ENCODE data around the gene AKT3.

AKT3 gene

DNA sequence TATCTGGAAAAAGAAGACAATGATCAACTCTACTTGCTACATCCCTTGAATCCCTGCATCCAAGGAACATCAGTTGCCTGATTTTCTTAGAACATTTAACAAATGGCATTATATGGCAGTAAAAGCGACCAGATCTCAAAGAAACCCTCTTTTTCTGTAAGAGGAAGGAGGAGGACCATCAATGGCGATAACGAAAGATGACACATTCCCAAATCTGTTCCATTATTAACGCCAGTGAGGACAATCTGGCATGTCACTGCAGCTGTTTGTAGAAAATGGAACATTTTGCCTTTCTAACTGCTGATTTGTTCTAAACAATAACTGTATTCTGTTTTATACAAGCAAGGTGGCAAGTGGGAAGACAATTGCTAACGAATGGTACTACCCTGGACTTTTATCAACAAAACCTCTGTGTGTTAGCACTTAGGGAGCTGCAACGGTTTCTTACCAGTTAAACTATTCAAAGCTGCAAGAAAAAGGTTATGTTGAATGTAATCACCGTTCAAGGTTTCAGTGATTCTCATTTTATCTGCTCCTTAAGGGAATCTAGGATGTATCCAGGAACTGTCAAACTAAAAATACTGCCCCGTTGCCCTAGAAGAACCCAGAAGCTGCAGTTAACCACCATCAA lies 342.3 kb downstream of the AKT3 start:
- peak; percentile 76 for DNase-seq (ENCODE audit: low spot score)

DNA sequence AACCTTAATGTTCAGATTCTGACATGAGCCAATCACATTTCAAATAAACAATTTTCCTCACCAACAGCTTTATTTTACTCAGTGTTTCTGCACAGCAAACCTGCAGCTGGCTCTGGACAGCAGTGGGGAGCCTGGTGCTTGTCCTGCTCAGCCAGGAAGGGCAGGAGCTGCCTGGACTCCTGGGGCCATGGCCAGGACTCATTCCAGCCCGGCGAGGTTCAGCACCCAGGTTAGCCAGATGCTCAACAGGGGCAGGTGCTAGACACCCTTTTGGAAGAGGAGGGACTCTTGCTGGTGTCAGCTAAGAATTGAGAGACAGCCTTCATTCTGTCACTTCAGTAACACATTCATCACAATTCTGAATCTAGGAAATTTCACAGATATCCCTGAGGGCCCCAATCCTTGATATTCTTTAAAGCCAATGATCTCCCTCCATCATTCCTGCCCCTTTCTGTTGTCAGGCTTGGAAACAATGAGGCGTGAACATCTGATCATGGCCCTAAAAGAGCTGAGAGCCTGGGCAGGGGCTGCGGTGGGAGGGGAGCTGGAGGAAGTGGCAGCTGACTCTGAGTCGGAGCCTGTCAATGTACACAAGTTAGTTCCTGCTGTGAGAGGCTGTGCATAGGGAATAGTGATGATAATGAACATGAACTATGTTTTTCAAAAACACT lies 342.9 kb downstream of the AKT3 start:
- peak; percentile 67 for DNase-seq (ENCODE audit: low spot score)

DNA sequence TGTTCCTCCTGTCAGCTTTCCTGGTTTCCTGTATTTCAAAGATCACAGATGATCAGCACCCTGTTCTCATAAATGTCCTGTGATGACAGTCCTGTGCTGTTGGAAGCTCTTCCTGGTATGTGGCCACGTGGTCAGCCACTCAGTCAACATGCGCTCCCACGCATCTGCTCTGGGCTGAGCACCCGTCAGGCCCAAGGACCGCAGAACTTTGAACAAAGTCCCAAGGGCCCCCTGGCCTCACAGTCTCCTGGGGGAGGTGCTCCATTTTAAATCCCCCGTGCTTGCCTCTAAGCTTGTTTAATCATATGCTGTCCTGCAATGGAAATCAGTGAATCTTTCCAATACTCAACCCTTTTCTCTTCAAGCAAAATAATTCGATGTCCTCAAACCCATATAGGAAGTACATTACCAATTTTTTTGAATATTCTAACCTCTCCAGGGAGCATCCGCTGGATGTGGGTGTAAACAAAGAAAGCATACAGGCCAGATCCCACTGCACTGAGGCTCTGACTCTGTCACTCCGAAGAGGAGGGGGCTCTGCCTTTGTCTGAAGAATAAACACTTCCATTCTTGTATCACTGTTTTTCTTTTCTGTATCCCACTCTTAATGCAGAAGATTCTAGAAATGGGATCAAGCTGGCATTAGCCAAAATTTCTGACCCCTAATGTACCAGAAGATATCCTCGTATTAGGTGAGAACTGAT lies 343.9 kb downstream of the AKT3 start:
- DNase-seq (ENCODE audit: low spot score): no peak

DNA sequence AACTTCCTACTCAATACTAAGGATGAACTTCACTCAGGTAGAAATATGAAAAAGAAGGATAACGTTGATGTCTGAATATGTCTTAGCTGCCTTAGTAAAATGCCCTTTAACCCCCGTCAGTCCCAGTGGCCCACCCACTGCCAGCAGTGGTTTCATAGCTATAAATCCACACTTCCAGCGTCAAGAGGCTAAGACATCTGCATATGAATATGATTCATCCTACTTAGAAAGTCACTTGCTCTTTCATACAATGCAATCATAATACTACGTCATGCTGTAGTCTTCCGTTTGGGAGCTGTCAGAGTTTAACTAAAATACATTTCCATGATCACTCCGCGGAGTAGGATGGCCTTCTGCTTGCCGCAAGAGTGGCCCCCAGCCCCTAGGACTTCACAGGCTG lies 346.9 kb downstream of the AKT3 start:
- DNase-seq (ENCODE audit: low spot score): no peak

DNA sequence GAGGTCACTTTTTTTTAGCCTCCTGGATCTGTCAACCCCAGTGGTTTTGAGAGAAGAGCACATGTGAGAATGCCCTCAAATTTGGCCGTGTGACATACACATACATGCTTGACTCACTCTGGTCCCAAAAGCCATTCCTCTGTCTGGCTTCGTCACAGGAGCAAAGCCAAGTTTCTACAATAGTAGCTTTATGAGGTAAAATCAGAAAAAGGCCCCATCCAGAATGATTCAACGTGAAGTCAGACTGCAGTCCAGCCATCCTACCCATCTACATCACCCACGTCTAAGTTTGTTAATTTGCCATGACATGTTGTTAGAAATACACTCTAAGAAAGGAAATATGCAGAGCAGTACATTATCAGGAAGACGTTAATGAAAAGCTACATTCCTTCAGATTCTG lies 349.0 kb downstream of the AKT3 start:
- peak; percentile 72 for DNase-seq (ENCODE audit: low spot score)

DNA sequence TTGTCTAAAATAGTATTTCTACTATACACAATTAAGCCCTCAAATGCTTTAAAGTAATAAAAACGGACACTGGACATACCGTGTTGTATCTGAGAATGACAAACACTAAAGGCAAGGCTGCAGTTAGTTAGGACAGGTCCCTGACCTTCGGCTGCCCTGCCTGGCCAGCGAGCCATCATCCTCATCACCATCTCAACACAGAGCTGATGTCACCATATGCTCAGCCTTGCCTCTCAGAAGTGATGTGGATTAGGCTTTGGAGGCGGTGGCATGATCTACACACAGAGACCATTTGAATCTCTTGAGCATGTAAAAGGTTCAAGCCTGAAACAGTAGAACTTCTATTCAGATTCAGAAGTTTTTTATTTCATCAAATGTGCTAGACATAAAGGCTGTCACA lies 349.5 kb downstream of the AKT3 start:
- no peak for DNase-seq (ENCODE audit: low spot score)

DNA sequence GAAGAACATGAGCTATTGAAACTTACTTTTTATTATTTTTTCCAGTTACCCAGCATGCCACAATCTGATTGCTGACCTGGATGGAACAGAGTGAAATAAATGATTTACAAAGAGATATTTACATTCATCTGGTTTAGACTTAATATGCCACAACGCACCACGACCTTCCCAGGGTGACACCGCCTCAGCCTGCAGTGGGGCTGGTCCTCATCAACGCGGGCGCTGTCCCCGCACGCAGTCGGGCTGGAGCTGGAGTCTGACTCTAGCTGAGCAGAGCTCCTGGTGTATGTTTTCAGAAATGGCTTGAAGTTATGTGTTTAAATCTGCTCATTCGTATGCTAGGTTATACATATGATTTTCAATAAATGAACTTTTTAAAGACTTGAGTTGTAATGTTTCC lies 350.3 kb downstream of the AKT3 start:
- no peak for DNase-seq (ENCODE audit: low spot score)

DNA sequence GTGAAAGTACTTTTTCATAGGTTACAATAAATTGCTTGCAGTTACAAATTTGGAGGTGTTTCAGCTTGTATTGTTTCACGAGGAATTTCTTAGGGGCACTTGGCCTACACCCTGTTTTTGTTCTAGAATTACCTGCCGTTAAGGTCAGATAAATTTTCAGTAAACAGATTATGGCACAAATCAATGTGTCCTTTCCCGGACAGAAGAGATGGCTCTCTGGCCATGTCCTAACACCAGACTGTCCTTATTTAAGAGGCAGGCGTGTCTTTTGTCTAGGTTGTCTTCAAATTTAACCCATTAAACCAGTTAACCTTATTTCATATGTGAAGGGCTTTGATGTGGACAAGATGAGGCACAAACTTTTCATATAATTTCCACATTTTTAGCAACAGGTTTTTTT lies 350.8 kb downstream of the AKT3 start:
- no peak for DNase-seq (ENCODE audit: low spot score)

DNA sequence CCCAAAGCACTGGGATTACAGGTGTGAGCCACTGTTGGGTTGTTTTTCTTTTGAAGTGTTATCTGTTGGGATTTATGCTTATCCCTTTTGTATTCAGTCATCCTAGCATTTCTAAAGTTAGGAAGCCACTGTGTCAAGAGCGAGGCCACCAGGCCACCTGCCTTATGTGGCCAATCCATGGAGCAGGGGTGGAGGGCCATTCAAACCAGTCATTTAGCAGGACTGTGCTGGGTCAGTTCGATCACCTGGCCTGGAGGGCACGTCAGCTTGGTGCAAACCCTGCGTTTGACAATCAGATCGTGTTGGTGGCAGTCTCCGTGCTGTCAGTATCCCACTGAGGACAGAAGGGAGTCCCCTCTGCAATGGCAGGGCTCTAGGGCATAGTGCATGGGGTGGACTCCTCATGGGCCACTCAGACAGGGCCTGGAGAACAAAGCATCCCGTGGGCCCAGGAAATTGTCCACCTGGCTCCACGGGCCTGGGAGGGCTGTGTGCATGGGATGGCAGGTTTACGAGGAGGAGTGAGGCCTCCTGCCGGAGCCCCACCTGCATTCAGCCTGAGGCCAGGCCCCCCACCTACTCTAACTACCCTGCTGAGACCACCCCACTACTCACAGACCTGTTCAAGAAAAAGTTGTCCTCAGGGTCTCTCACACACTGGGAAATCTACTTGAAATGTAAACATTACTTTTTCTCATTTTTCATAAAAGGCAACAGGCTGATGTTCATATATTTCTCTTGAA lies 351.9 kb downstream of the AKT3 start:
- no peak for DNase-seq (ENCODE audit: low spot score)

DNA sequence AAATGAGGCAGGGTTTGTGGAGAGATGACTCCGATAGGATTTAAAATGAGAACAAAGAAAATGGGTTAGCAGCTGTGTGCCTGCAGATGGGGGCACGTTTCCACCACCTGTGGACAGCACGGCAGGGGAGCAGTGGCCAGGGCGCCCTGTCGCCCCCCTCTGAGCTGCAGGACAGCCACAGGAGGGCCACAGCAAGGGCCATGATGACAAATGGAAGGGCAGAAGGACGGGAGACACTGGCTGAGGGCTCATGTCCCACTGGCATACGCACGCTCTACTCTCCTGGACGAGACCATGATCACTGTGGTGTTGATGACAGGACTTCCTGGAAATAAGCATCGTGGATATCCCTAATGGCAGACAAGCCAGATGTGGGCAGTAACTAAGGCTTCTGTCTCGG lies 353.2 kb downstream of the AKT3 start:
- no peak for DNase-seq (ENCODE audit: low spot score)

DNA sequence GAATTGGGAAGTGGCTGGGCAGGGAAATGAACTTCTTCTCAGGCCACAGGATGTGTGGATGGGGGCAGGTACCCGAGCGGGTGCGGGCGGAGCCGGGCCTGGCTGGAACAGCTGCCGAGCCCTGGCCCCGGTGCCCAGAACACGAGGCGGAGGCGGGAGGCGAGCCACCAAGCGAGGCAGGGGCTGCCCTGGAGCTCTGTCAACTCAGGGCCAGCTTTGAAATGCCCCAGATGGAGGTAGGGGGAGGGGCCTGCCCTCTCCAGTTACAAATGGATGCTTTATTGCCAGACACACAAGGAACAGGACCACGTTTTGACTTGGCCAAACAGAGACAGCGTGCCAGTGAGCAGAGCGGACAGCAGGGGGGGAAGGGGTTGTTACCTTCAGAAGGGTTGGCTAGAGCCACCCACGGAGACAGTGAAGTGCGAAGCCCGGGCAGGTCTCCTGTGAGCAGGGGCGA lies 353.8 kb downstream of the AKT3 start:
- peak; percentile 84 for DNase-seq (ENCODE audit: low spot score)

DNA sequence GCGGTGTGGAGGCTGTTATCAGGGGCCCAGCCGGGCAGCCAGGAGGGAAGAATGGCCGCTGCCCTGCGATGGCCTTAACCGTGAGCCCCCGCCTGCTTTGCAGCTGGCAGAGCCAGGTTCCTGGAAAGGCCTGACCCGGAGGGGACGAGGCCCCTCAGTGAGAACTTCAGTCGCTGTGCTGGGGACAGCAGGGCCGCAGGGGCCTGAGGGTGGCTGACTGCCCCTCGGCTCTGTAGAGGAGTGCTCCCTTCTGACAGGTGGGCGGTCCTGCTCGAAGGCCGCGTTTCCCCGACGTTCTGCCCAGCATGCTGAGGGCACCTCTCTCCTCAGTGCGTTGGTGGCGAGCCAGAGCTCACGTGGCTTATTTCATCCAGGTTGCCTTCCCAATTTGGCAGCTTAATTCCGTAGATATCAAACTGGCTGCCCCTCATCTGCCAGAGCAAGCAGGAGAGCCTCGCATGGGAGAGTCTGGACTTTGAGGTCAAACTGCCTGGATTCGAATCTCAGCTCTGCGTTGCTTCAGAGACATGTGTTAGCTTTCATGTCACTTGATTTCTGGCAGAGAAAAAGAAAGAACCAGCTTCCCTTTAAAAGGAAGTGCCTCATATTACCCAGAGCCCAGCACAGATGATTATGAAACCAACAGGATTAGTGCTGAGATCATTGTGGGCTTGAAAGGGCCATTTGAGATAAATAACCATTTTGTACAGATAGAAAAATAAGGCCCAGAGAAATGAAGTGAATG lies 354.4 kb downstream of the AKT3 start:
- DNase-seq (ENCODE audit: low spot score): peak; percentile 86

DNA sequence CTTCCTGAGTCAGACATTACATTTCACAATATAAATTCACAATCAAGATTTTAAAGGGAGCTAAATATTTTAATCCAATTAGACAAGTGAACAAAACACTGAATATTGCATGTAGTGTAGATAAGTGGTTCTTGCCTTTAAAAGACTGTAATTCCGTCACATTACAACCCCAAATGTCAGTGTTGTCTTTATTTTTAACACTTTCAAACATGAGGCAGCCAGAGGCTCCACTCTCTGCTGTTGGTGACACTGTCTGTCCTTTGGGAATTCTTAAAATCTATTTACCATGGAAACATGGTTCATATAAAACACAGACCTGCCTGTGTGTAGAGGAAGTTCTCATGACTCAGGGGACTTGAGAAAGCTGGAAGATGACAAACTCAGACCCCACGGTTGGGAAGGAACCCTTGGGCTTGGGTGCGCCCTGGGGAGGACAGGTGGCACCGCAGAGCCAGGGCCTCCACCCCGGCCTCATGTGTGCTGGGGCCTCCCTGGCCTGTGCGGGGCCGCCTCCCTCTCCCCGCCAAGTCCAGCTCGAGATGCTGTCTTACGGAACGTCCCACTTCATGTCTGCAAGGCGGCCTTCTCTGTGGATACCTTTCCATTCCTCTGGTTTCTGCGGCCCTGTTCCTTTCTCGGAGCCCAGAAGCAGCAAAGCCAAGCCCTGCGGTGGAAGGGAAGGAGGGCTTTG lies 355.2 kb downstream of the AKT3 start:
- DNase-seq (ENCODE audit: low spot score): no peak

DNA sequence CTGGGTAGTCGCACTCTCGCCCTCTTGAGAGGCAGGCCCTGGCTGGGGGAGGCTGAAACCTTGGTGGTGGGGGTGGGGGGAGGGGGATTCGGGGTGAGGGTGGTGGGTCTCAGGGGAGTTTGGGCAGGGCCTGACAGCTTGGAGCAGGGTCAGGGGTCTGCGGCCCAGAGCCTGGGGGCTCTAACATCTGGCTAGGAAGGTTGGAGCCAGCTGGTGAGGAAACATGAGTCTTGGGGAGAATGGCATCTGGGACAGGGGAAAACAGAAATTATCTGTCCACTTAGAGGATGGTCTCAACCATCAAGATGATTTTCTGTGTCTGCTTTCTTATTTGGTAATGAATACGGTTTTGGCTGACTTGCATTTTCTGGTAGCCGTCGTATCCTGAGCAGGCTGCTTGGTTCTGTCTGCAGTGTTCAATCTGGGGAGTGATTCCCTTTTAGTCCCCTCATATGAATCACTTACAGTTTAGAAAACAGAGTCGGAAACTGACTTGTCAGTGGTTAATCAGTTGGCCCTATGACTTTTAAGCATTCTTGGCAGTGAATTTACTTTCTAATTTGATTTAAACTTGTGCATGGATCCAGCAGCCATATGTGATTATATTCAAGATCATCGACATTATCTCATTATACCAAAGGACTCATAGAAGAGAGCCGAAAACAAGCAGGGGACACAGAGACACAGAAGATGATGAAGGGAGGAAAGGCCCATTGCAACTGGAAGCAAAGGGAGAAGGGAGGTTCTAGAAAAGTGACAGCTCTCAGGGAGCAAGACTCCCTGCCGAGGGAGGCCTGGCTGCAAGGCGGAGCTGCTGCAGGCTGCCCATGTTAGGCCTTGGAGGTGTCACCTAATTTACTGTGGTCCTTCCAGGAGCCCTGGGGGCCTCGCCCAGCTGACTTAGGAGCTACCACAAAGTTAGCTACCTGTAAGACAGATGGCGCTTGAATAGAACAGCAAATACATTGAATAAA lies 356.6 kb downstream of the AKT3 start:
- no peak for DNase-seq (ENCODE audit: low spot score)

DNA sequence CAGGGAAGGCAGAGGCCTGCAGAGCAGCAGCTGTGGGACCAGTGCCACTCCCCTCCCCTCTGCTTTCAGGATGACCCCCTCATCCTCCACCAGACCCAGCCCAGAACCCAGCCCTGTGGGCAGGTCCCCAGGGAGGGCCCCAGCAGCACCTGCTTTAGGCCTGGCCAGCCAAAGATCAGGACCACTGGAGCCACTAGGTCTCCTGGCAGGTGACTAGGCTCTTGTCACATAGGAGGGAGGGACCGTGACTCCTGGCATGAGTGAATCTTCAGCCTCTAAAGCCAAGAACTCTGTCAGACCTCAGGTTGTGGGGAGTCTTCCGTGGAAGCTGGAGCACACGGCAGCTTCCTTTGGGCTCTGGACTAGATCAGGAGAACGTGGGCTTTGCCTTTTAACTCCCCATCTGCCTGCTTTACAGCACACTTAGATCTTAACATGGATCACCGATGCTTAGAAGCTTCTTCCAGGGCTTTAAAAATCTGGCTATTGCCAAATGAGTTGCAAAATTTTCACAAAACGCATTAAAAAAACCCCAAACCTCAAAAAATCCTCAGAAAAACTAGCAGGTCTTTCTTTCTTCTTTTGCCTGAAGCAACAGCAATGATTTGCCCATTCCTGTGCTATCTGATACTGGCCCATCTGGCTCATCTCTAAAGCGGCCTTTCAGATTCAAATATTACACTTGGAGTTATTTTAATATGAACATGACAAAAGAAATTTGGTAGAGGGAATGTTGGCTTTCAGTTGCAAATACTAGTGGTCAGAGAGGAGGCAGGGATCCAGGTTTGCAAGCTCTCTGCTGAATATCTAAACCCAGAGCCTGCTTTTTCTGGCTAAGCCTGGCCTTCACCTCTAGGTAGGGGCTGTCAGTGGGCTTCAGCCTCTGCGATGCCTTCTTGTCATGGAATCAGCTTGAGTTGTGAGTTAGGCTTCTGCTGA lies 359.0 kb downstream of the AKT3 start:
- no peak for DNase-seq (ENCODE audit: low spot score)

DNA sequence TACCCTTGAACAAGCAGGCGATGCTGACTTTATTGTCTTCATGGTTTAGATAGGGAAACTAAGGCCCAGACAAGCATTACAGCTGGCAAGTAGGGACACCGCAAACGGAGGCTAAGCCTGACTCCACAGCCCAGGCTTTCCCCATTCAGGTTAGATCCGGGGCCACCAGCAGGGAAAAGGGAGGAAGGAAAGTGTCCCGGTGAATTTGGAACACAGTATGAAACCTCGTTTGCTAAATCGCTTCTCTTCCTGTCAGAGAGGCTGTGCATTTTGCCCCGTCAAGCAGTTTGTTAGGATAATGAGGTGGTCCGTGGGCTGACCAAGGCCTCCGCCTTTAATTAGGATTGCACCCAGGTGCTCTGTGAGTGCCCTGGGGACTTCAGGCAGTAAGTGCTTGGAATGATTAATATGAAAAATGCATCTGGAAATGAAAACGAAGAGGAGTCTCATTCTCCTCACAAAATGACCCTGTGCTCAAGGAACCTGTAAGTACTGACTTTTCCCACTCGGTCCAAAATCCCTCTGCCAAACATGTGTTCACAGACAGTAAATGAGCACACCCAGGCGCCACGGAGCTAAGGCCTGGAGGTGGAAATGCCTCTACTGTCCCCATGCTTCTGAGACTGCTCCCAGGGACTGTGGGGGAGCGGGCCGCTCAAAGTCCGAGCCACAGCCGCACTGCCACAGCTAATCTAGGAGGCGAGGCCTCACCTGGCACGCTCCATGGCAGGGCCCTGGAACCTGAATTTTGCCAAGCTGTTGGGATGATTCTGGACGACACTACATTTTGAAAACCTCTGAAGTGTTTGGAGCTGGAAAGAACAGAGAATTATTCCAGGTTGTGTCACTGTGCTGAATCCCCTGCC lies 360.1 kb downstream of the AKT3 start:
- DNase-seq (ENCODE audit: low spot score): no peak

DNA sequence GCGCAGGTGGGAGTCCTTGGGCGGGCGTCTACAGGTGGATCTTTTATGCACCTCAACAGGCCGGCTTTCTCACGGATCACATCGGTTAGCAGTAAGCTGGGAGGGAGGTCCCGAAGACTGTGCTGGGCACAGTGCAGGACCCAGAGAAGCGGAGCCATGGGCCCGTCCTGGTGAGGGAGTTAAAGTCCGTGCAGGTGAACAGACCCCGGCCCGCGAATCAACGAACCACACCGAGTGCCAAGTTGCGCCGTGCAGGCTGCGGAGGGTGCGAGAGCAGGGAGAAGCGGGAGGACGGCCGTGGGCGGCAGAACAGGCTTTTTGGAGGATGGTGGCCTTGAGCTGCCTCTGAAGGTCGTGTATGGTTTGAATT lies 360.9 kb downstream of the AKT3 start:
- DNase-seq (ENCODE audit: low spot score): no peak

All from pons (tissue), 1 donor.